GM19328 (cell line): ENCODE measurements around the gene TM9SF4.

Experiments
- ATAC-seq: cut with Tn5 transposase; IDR thresholded peaks from one replicate; pipeline ENCODE4 v1.9.1; 2021; ENCODE audit warnings: mild to moderate bottlenecking, moderate library complexity; ENCODE audit not compliant: unreplicated experiment

Gene TM9SF4

DNA sequence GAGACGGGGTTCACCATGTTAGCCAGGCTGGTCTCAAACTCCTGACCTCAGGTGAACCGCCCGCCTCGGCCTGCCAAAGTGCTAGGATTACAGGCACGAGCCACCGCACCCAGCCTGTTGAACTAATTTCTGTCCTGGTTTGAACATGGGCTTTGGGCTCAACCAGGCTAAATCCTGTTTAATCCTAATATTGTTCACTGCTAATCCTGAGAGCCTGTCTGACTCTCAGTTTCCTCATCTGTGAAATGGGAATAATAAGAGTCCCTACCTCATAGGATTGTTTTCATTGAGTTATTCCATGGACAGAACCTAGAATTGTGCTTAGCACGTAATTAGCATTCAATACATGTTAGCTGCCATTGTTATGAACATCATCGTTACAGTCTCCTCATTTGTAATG lies 17.4 kb downstream of the TM9SF4 start:
- no peak for ATAC-seq

DNA sequence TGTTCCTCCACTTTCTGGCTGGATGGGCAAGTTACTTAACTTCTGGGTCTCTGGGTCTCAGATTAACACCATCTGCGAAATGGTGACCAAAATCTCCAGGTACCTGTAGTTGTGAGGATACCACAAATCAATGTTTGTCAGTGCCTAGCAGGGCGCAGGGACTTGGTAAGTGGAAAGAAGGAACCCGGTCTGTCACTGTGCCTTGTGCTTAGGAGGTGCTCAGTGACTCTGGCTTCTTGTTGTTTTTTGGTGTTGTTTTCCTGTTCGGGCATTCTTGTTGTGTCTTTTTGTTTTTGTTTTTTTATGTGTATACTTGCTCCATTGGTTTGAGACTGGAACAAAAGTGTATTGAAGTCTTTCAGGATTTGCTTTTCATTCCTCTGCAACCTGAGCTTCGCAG lies 17.8 kb downstream of the TM9SF4 start:
- no peak for ATAC-seq

DNA sequence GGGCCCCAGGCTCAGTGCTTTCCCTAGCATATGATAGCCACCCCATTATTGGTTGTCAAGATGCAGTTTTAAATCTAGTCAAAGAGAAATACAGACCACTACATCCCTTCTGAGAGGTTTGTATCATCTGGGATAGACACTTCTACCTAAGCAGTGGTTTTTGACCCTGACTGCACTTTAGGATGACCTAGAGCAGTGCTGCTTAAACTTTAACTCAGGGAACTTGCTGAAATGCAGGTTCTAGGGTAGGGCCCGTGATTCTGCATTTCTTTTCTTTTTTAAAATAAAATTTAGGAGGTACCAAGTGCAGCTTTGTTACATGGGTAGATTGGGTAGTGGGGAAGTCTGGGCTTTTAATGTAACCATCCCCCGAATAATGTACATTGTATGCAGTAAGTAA lies 18.7 kb downstream of the TM9SF4 start:
- ATAC-seq, result no peak

DNA sequence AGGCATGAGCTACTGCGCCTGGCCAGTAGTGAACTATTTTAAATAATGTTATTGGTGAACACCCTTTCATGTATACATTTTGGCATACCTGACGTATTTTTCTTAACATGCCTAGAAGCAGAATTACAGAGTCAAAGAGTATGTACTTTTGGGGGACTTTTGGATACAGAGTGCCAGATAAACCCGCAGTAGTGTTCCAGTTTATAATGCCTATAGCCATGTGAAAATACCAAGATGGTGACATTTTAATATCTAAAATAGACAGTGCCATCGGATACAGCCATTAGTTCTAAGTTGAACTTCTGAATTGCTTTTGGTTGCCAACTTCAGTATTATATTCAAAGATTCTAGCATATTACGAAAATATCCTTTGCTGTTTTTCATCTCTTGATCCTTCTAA lies 20.3 kb downstream of the TM9SF4 start:
- no peak for ATAC-seq

DNA sequence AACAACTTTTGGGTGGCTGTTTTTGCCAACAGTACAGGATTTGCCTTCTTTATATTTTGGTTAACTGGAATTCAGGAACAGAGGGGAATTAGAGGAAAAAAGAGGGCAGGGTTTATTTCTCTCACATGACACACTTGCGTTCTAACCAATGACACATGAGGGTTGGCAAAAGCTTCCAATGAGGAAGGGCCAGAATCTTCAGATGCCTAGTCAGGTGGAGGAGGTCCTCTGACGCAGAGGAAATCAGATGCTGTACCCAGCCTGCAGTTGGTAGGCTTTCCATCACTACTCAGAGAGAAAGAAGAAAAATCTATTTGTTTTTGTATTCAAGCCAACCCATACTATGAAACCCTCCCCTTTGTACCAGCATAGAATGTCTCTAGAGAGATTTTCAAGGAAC lies 20.8 kb downstream of the TM9SF4 start:
- ATAC-seq, result no peak

DNA sequence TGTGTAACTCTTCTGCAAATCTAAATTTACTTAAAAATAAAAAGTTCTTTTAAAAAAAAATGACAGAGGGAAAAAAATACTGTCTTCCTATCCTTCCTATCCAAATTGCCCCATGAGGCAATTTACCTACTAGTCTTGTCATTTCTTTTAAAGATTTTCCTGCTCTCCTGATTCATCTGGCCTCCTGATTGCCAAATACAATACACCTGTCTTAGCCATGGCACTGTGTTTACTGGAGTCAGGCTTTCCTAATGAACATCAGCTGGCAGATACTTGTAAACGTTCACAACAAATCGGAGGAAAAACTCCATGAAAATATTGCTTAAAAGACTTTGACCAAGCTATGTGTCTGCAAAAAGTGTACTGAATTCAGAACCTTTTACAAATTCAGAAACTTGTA lies 21.5 kb downstream of the TM9SF4 start:
- ATAC-seq, result no peak

DNA sequence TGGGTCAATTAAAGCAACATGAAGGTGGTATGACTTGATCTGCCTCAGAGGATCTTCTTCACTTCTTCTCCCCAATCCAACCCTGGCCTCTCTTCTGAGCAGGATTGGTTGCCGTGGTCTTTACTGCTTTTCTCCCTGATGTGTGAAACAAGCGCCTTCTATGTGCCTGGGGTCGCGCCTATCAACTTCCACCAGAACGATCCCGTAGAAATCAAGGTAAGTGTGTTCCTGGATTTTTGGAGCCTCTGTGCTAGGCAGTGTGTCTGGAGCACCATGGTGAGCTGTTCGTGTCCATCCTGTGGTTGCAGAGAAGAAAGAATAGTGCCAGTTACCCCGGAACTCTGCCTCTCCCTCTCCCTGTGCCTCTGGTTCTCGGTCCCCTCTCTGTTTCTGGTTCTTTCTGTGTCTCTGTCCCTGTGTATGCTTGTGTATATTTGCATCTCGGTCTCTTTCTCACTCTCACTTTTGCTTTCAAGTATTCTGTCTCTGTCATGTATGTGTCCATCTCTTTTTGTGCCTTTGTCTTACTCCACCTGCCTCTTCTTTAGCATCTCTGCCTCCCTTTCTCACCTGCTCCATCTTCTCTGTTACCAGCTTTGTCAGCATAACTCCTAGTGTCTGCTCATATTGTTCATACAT lies 23.5 kb downstream of the TM9SF4 start:
- peak; percentile 64 for ATAC-seq

DNA sequence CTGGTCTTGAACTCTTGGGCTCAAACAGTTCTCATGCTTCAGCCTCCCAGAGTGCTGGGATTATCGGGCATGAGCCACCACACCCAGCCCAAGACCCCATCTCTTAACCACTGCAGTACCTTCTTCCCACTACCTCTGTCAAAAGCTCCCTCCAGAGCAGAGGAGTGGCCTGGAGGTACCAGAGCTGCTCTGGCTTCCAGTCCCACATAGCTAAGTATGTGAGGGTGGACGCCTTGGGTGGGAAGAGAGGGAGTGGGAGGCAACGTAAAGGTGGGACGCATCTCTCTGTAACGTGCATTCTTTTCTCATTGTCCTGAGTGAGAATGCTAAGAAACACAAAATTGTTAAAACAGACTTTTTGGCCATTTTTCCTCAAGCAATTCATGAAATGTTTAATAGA lies 24.5 kb downstream of the TM9SF4 start:
- no peak for ATAC-seq

DNA sequence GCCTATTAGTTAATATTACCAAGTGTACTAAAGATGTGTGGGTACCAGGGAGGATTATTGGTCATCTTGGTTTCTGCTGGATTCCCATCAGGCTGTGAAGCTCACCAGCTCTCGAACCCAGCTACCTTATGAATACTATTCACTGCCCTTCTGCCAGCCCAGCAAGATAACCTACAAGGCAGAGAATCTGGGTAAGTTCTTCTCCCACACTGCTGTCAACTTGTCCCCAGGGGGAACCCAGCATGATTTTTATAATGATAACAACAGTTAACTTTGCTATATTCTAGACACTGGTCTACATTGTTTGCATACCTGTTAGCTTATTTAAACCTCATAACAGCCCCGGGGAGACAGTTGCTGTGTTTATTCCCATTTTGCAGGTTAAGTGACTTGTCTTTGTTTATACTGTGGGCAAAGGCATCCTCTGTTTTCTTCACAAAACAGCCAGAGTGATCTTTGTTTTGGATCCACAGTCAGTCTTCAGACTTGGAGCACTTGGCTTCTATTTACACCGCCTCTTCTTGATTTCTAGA lies 26.5 kb downstream of the TM9SF4 start:
- ATAC-seq, result no peak

DNA sequence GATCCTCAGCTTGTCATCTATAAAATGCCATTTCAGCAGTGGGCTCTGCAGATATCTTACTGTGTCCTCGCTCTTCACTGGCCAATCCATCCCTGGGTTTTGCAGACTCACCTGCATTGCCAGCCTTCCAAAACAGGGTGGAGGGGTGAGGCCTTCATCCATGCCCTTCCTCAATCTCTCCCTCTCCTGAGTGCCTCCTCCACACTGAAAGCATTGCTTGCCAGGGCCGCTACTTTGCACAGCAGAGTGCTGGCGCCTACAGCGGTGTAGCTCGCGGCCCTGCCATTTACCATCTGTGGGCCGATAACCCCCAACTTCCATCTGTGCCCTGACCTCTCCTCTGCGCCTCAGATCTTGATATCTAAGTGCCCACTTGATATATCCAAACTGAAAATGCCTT lies 29.4 kb downstream of the TM9SF4 start:
- ATAC-seq, result no peak

DNA sequence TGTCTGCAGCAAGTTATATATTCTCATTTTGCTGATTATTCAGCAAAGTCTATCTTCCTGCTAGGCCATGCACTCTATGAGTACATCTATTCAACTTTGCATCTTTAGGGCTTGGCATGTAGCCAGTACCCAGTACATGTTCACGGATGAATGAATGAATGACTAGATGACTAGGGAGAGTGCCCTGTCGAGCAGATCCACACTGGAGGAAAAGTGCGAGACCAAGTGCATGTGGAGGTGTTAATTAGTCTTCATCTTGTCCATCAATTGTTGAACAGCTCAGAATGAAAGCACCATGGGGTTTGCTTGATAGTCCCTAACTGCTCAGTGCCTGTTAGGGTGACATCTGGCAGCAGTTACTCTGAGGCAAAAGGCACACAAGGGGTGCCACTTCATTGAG lies 30.4 kb downstream of the TM9SF4 start:
- no peak for ATAC-seq

DNA sequence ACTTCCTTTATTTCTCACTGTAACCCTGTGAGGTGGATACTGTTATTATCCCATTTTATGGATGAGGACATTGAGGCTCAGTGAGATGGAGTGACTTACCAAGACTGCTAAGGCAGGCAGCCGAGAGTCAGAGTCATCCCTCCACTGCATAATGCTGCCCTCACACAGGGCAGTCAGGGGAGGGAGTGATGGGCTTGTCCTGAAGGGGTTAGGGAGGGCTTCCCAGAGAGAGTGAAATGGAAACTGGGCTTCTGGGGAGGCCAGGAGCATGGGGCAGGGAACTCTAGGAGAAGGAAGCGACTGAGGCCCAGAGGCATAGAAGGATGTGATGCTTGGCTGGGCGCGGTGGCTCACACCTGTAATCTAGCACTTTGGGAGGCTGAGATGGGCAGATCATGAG lies 31.1 kb downstream of the TM9SF4 start:
- ATAC-seq, result no peak

DNA sequence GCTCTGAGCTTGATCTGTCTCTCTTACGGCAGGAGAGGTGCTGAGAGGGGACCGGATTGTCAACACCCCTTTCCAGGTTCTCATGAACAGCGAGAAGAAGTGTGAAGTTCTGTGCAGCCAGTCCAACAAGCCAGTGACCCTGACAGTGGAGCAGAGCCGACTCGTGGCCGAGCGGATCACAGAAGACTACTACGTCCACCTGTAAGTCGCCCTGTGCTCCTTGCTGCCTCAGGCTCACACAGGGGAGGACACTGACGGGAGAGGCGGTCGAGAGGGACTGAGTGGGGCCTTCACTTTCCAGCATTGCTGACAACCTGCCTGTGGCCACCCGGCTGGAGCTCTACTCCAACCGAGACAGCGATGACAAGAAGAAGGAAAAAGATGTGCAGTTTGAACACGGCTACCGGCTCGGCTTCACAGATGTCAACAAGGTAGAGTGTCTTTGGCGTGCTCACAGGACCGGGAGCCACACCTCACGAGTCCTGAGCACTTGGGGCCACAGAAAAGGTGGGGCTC lies 32.0 kb downstream of the TM9SF4 start:
- ATAC-seq, result no peak

DNA sequence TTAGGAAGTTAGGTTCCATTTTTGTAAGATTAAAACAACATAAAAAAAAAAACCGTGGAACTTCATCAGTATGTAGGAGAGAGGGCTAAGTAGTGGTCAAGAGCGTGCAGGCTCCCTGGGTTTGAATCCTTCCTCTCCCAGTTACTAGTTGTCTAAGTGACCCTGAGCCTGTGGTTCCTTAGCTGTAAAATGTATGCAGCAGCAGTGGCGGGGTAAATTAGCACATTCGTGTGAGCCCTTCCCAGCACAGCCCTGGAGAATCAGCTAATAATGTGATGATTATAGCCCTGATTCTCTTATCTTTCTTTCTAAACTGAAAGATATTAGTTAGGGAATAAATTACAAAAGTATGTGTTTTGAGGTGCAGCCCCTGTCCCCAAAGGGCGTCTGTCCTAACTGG lies 32.6 kb downstream of the TM9SF4 start:
- no peak for ATAC-seq

DNA sequence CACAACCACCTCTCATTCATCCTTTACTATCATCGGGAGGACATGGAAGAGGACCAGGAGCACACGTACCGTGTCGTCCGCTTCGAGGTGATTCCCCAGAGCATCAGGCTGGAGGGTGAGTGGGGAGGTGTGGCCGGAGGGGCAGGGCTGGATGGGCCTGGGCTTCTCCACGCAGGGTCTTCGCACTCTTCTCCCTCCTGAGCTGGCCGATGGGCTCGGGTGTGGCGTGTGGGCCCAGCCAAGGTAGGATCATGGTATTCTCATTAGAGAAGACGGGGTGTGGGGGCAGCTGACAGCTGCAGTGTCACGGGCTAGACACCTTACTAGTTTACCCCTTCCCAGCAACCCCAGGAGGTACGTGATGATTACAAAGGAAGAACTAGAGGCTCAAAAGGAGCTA lies 33.5 kb downstream of the TM9SF4 start:
- no peak for ATAC-seq

DNA sequence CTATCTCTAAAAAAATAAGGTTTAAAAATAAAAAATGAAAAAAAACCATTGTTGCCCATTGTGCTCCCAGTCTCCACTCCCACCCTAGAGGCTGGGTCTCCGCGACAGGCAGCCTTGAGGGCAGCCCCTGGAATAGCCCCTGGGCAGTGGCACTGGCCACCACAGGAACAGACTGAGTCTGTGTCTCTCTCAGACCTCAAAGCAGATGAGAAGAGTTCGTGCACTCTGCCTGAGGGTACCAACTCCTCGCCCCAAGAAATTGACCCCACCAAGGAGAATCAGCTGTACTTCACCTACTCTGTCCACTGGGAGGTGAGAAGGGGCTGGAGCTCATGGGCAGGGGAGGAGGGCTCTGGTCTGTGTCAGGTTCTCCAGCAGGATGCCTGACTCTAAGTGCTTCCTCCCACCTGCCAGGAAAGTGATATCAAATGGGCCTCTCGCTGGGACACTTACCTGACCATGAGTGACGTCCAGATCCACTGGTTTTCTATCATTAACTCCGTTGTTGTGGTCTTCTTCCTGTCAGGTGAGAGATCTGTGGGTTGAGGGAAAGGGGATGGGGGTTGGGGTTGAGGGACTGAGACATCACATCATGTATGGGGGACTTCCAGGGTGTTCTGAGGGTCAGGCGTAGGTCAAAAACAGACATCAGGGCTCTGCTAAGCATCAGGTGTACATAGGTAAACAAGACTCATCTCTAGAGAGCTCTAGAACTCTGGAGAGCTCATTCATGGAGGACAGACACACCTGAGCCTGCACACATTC lies 35.6 kb downstream of the TM9SF4 start:
- ATAC-seq, result no peak

DNA sequence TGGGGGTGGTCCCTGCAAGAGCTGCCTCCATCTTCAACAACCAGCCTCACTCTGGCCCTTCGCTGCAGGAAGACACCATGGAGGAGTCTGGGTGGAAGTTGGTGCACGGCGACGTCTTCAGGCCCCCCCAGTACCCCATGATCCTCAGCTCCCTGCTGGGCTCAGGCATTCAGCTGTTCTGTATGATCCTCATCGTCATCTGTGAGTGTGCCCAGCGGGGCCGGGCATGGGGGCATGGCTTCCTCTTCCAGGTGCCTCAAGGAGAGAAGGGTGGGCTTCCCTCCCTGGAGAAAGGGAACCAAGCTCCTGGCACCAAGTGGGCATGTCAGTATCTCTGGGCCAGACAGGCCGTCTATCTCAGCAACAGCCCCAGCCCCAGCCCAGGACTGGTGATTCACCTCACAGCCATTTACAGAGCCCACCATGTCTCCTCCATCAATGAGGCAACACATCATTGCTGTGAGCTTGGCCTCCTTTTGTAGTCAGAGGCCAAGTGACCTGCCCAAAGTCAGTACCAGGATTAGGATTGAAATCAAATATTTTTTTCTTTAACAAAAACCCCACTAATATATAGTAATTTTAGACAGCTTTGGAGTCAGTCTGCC lies 40.2 kb downstream of the TM9SF4 start:
- no peak for ATAC-seq

DNA sequence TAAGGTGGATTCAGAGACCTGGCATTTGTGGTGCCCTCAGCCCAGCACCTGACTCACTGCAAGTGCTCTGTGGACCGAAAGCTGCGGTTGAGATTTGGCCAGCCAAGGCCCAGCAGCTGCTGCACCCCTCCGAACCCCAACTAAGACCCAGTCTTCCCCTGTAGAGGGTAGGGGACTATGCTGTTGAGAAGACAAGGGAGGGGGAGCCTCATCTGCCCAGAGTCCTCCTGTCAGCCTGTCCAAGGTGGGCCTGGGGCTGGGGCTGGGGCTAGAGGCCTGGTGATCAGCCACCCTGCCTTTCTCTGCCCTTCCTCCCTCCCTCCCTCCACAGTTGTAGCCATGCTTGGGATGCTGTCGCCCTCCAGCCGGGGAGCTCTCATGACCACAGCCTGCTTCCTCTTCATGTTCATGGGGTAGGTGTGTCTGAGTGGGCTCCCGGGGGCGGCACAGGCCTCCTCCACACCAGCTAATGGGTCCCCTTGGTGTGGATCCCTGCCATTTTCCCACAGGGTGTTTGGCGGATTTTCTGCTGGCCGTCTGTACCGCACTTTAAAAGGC lies 40.9 kb downstream of the TM9SF4 start:
- no peak for ATAC-seq

DNA sequence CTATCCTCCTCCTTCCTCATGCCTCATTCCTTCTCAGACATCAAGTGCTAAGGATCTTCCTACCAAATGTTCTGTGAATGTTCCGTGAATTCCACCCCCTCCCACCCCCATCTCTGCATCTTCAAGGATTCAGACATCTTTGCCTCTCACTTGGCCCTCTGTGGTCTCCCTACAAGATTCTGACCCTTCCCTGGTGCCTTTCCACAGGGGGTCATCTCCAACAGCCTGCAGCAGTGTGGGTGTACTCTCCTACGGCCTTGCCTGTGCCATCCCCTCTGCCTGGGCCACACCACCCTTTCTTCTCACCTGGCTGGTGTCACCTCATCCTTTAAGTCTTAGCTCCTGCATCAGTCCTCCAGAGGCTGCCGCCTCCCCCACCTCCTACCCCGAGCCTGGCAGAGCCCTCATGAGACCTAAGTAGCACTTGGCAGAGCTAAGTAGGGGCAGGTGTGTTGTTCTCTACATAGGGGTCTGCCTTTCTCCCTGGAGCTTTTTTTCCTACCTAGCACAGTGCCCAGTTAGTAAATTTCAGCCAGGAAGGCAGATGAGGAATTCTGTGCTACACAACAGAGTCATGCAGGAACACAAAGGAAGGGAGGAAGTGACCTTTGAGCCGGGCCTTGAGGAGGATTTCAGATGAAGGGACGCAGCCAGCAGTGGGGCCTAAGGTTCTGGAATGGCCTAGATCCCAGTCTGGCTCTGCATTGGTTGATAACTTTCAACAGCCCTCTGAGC lies 43.1 kb downstream of the TM9SF4 start:
- ATAC-seq, result no peak

DNA sequence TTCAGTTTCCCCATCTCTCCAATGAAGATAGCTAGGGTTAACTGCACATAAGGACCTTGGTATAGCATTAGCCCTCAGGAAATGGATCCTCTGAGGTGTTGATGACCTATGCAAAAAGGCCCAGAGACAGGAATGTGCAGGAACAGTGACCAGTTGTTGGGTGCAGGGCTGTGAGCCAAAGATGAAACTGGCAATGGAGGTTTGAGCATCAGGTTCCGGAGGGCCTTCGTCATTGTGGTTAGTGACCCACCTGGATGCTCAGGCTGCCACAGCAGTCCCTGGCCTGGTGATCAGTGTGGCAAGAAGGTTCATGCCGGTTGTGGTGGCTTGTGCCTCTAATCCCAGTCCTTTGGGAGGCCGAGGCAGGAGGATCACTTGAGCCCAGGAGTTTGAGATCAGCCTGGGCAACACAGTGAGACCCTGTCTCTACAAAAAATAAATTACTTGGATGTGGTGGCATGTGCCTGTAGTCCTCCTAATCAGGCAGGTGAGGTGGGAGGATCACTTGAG lies 43.7 kb downstream of the TM9SF4 start:
- ATAC-seq, result no peak

DNA sequence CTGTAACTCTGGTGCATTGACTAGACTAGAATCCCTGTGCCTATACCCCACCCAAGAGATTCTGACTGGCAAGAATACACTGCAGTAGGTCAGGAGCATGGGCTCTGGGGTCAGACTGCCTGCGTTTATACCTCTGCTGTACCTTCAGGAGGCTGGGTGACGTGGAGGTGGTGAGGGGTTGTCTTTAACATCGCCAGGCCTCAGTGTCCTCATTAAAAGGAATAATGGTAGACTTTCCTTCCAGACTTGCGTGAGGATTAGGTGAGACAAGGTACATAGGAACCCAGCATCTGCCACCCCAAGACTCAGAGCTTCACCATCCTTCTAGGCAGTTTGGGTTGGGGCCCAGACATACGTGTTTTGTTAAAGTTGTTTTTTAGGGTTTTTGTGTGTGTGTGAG lies 44.3 kb downstream of the TM9SF4 start:
- ATAC-seq, result no peak
